MM.1S (cell line): ENCODE measurements around the gene NUTM1.
A peak's percentile ranks its signal among the peaks of the same experiment; 100 is the strongest.

Experiments
- DNase-seq: peaks from one replicate; pipeline ENCODE4 v3.0.0-alpha.2; 2015
- H2AFZ ChIP-seq: fragments of 300-600 bp; sonication (generic); 2 replicates; pipeline ENCODE4 v1.6.0; 2016; ENCODE audit warnings: antibody characterized with exemption, low read length
- H3F3A ChIP-seq: fragments of 300-600 bp; sonication (generic); 2 replicates; pipeline ENCODE4 v1.6.1; 2016; ENCODE audit warnings: mild to moderate bottlenecking, antibody characterized with exemption, low read length, moderate library complexity, mixed read lengths; ENCODE audit not compliant: insufficient read depth
- H3K27ac ChIP-seq: fragments of 300-600 bp; sonication (generic); 2 replicates; pipeline ENCODE4 v1.5.1; 2016; ENCODE audit warnings: mild to moderate bottlenecking, low read length
- H3K27me3 ChIP-seq: fragments of 300-600 bp; sonication (generic); replicated peaks from 2 replicates; pipeline ENCODE4 v1.6.0; 2016; ENCODE audit warnings: low read length; ENCODE audit not compliant: insufficient read depth
- H3K36me3 ChIP-seq: fragments of 300-600 bp; sonication (generic); replicated peaks from 2 replicates; pipeline ENCODE4 v1.6.1; 2016; ENCODE audit warnings: mild to moderate bottlenecking, low read length, mixed read lengths; ENCODE audit not compliant: insufficient read depth
- H3K4me1 ChIP-seq: fragments of 300-600 bp; sonication (generic); 2 replicates; pipeline ENCODE4 v1.6.1; 2016; ENCODE audit warnings: low read length, mixed read lengths
- H3K4me2 ChIP-seq: fragments of 300-600 bp; sonication (generic); 2 replicates; pipeline ENCODE4 v1.6.0; 2016; ENCODE audit warnings: low read depth, low read length
- H3K4me3 ChIP-seq: fragments of 300-600 bp; sonication (generic); 2 replicates; pipeline ENCODE4 v1.5.1; 2016; ENCODE audit warnings: low read length, mixed read lengths
- H3K79me2 ChIP-seq: fragments of 300-600 bp; sonication (generic); 2 replicates; pipeline ENCODE4 v1.6.1; 2016; ENCODE audit warnings: mixed run types, low read length, mixed read lengths
- H3K9ac ChIP-seq: fragments of 300-600 bp; sonication (generic); 2 replicates; pipeline ENCODE4 v1.6.1; 2016; ENCODE audit warnings: low read length, mixed read lengths
- H3K9me2 ChIP-seq: fragments of 300-600 bp; sonication (generic); replicated peaks from 2 replicates; pipeline ENCODE4 v1.6.1; 2016; ENCODE audit warnings: mild to moderate bottlenecking, low read length, mixed read lengths; ENCODE audit not compliant: insufficient read depth
- H3K9me3 ChIP-seq: fragments of 300-600 bp; sonication (generic); replicated peaks from 2 replicates; pipeline ENCODE4 v1.6.1; 2016; ENCODE audit warnings: mild to moderate bottlenecking, low read length, mixed read lengths; ENCODE audit not compliant: insufficient read depth
- H4K20me1 ChIP-seq: fragments of 300-600 bp; sonication (generic); 2 replicates; pipeline ENCODE4 v1.6.1; 2016; ENCODE audit warnings: mild to moderate bottlenecking, low read length, moderate library complexity, mixed read lengths; ENCODE audit not compliant: insufficient read depth
- EZH2 ChIP-seq: fragments of 300-600 bp; sonication (generic); optimal IDR thresholded peaks from 2 replicates; pipeline ENCODE3; 2017; ENCODE audit warnings: low read depth, mild to moderate bottlenecking, antibody characterized with exemption, low read length, mixed read lengths
- EZH2phosphoT487 ChIP-seq: fragments of 300-600 bp; sonication (generic); IDR thresholded peaks from 2 replicates; pipeline ENCODE4 v1.6.1; 2018; ENCODE audit warnings: antibody characterized with exemption, low read length
- TF ChIP-seq, protein P1 (sequence below): fragments of 300-600 bp; sonication (generic); IDR thresholded peaks from 2 replicates; pipeline ENCODE4 v1.5.1; 2016; ENCODE audit warnings: antibody characterized with exemption, low read length, mixed read lengths

The NUTM1 gene

DNA sequence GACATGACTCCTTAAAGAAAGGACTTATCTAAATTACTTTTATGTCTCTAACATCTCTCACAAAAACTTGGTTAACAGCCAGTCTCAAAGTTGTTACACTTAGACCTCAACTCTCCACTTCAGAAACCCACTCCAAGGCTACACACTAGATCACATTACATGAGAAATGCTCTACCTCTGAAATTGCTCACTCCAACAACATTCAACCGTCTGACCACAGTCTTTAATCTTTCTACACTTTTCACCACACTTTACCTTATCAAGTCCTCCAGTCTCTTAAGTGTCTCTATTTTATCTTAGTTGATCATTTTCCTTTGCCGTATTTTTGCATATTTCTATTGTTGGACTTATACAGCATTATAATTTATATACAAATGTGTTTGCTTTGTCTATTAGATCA, 11.3 kb upstream of the NUTM1 start:
- Histone ChIP-seq H3K9ac (no peak overlapping the region), H3F3A (peaks cover 48% of the 10 kb centered on the region), H3K79me2 (peaks cover 82% of the 10 kb centered on the region), H3K27ac (no peak overlapping the region), H2AFZ (no peak overlapping the region), H3K36me3 (no peaks in the 10 kb centered on the region), H3K27me3 (no peaks in the 10 kb centered on the region), H3K4me1 (peaks cover 41% of the 10 kb centered on the region), H3K9me2 (no peaks in the 10 kb centered on the region), H3K9me3 (no peaks in the 10 kb centered on the region), H3K4me2 (no peak overlapping the region), H4K20me1 (no peaks in the 10 kb centered on the region), H3K4me3 (no peak overlapping the region)
- TF ChIP-seq EZH2phosphoT487 (no peak), EZH2 (no peak)
- TF ChIP-seq, protein P1, sequence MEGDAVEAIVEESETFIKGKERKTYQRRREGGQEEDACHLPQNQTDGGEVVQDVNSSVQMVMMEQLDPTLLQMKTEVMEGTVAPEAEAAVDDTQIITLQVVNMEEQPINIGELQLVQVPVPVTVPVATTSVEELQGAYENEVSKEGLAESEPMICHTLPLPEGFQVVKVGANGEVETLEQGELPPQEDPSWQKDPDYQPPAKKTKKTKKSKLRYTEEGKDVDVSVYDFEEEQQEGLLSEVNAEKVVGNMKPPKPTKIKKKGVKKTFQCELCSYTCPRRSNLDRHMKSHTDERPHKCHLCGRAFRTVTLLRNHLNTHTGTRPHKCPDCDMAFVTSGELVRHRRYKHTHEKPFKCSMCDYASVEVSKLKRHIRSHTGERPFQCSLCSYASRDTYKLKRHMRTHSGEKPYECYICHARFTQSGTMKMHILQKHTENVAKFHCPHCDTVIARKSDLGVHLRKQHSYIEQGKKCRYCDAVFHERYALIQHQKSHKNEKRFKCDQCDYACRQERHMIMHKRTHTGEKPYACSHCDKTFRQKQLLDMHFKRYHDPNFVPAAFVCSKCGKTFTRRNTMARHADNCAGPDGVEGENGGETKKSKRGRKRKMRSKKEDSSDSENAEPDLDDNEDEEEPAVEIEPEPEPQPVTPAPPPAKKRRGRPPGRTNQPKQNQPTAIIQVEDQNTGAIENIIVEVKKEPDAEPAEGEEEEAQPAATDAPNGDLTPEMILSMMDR = no peak
- DNase-seq = no peak

DNA sequence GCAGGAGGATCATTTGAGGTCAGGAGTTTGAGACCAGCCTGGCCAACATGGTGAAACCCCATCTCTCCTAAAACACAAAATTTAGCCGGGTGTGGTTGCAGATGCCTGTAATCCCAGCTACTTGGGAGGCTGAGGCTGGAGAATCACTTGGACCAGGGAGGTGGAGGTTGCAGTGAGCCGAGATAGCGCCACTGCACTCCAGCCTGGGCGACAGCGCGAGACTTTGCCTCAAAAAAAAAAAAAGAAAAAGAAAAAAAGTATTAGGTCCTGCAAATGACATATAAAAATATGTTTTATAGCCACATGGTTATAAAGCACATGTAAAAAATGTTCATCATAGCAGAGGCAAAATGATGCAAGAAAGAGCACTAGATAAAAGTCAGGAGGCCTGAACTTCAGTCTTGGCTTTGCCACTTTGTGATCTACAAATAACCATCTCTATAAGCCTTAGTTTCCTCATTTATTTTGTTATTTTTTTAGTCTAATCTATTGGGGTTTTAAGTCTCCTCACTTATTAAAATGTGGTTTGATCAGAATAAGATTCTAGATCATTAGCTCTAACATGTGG, 10.5 kb upstream of the NUTM1 start:
- Histone ChIP-seq H3K27me3 (no peaks in the 10 kb centered on the region), H3K9me2 (no peaks in the 10 kb centered on the region), H3K4me1 (peaks cover 33% of the 10 kb centered on the region), H3K9ac (no peak overlapping the region), H3K9me3 (no peaks in the 10 kb centered on the region), H3K27ac (no peak overlapping the region), H3F3A (peaks cover 54% of the 10 kb centered on the region), H3K4me2 (no peak overlapping the region), H2AFZ (no peak overlapping the region), H4K20me1 (no peaks in the 10 kb centered on the region), H3K36me3 (no peaks in the 10 kb centered on the region), H3K79me2 (peaks cover 82% of the 10 kb centered on the region), H3K4me3 (no peak overlapping the region)
- TF ChIP-seq, protein P1 = no peak
- TF ChIP-seq EZH2 = no peak
- no peak for TF ChIP-seq EZH2phosphoT487
- DNase-seq = no peak

DNA sequence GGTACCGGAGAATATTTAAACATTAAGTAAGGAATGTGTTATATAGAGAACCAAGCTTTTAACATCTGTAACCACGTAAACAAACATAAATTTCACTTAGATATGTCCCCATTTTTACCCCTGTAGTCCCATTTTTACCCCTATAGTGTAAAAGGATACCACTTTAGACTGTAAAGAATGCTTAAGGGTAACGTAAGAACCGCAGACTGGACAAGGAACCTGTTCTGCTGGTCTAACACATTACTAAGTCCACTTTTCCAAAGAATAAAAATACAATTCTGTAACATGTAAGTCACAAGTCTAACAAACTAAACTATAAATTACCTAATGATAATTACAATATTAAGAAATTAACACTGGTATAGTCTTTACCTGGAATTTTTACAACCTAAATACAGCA, 8.4 kb upstream of the NUTM1 start:
- H3K4me2 ChIP-seq = peak overlapping the region; percentile 92
- peak overlapping the region; percentile 87 for H3K4me3 ChIP-seq
- DNase-seq = no peak
- H4K20me1 ChIP-seq = no peaks in the 10 kb centered on the region
- no peaks in the 10 kb centered on the region for H3K36me3 ChIP-seq
- no peak for TF ChIP-seq EZH2
- TF ChIP-seq EZH2phosphoT487 = no peak
- TF ChIP-seq, protein P1 = no peak
- H3K9me3 ChIP-seq = no peaks in the 10 kb centered on the region
- H3K79me2 ChIP-seq = peaks cover 74% of the 10 kb centered on the region
- H2AFZ ChIP-seq = 0 out of 2 replicates have a peak overlapping the region, but pooled peaks have one; percentile 3
- H3K9ac ChIP-seq = peak overlapping the region; percentile 83
- no peaks in the 10 kb centered on the region for H3K9me2 ChIP-seq
- H3F3A ChIP-seq = peaks cover 47% of the 10 kb centered on the region
- H3K4me1 ChIP-seq = peaks cover 17% of the 10 kb centered on the region
- no peaks in the 10 kb centered on the region for H3K27me3 ChIP-seq
- peak overlapping the region; percentile 80 for H3K27ac ChIP-seq
